BLaER1 (cell line): ENCODE data around the gene MYO1D.

Experiments
- H3K27ac ChIP-seq: shearing (Covaris generic); formaldehyde crosslinking; 2 replicates; pipeline ENCODE4 v1.8.1; 2022
- H3K27me3 ChIP-seq: shearing (Covaris generic); formaldehyde crosslinking; 2 replicates; pipeline ENCODE4 v1.8.1; 2022
- H3K36me3 ChIP-seq: shearing (Covaris generic); formaldehyde crosslinking; 2 replicates; pipeline ENCODE4 v1.8.1; 2022
- H3K4me1 ChIP-seq: shearing (Covaris generic); formaldehyde crosslinking; 2 replicates; pipeline ENCODE4 v1.8.1; 2022
- H3K4me2 ChIP-seq: shearing (Covaris generic); formaldehyde crosslinking; 2 replicates; pipeline ENCODE4 v1.8.1; 2022
- H3K4me3 ChIP-seq: shearing (Covaris generic); formaldehyde crosslinking; 2 replicates; pipeline ENCODE4 v1.8.1; 2022
- H3K9ac ChIP-seq: shearing (Covaris generic); formaldehyde crosslinking; 2 replicates; pipeline ENCODE4 v1.8.1; 2022
- H3K9me3 ChIP-seq: shearing (Covaris generic); formaldehyde crosslinking; 2 replicates; pipeline ENCODE4 v1.8.1; 2022
- H4K20me1 ChIP-seq: shearing (Covaris generic); formaldehyde crosslinking; 2 replicates; pipeline ENCODE4 v1.8.1; 2022
- Cebpa-rat ChIP-seq: shearing (Covaris generic); IDR thresholded peaks from 2 replicates; pipeline ENCODE4 v1.8.1; 2022

Gene MYO1D

DNA sequence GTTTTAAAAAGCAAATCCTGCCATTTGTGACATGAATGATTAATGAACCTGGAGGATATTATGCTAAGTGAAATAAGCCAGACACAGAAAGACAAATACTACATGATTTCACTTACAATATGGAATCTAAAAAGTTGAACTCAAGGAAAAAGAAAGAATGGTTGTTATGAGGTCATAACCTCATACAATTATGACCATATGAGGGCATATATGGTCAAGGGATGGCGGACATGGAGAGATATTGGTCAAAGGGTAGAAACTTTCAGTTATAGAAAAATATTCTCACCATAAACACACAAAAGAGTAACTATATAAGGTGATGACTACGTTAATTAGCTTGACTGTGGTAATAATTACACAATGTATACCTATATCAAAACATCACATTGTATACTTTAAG is 56.5 kb downstream of the MYO1D start:
- H3K4me2 ChIP-seq = no peak overlapping the region
- 0 out of 2 replicates have a peak, but pooled peaks cover 3% of the 10 kb centered on the region for H3K9me3 ChIP-seq
- H3K27ac ChIP-seq = no peak overlapping the region
- H3K36me3 ChIP-seq = no peaks in the 10 kb centered on the region
- H3K4me1 ChIP-seq = peaks cover 16% of the 10 kb centered on the region
- H3K9ac ChIP-seq = no peak overlapping the region
- no peak for TF ChIP-seq Cebpa-rat
- no peak overlapping the region for H3K4me3 ChIP-seq
- H4K20me1 ChIP-seq = no peaks in the 10 kb centered on the region
- H3K27me3 ChIP-seq = no peaks in the 10 kb centered on the region

DNA sequence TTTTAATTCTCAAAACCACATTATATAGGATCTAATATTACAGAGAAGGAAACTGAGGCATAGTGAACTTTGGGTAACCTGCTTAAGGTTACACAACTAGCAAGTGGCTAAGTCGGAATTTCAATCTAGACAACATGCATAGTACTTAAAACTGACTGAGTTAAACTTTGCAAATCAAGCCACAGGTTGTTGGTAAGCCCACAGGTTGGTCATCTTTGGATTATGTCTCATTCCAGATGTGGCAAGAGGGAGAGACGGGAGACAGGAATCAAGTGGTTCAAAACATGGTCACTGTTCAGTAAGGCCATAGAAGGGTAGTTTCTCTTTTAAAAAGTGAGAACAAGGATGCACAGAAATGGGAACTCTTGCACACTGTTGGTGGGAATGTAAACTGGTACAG is 57.1 kb downstream of the MYO1D start:
- no peak overlapping the region for H3K27ac ChIP-seq
- peaks cover 16% of the 10 kb centered on the region for H3K4me1 ChIP-seq
- no peaks in the 10 kb centered on the region for H3K36me3 ChIP-seq
- no peaks in the 10 kb centered on the region for H4K20me1 ChIP-seq
- H3K27me3 ChIP-seq = no peaks in the 10 kb centered on the region
- H3K4me3 ChIP-seq = no peak overlapping the region
- no peak overlapping the region for H3K9ac ChIP-seq
- peak overlapping the region; percentile 63; the same call in 1 of the 2 replicates for H3K4me2 ChIP-seq
- H3K9me3 ChIP-seq = 0 out of 2 replicates have a peak, but pooled peaks cover 3% of the 10 kb centered on the region
- TF ChIP-seq Cebpa-rat = no peak

DNA sequence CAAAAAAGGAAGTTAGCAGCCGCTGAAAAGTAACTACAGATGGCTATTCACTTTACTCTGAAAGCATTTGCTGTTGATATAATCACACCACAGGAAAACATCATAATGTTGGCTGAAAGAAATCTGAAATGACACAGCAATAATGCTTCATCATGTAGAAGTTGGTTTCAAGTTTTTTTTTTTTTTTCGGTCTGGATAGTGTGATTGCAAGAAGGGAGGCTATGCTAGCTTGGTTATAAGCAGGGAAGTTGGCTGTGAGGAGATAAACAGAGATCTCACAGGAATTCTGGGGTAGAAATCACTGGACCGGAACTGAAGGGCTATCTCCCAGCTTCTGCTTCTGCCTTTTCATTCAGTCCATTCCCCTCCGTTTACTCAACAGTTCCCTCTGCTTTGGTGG is 57.9 kb downstream of the MYO1D start:
- no peaks in the 10 kb centered on the region for H3K27me3 ChIP-seq
- peak overlapping the region; percentile 63 for H3K4me2 ChIP-seq
- no peak overlapping the region for H3K27ac ChIP-seq
- no peak overlapping the region for H3K4me3 ChIP-seq
- H3K9ac ChIP-seq = no peak overlapping the region
- TF ChIP-seq Cebpa-rat = no peak
- 0 out of 2 replicates have a peak, but pooled peaks cover 3% of the 10 kb centered on the region for H3K9me3 ChIP-seq
- no peaks in the 10 kb centered on the region for H3K36me3 ChIP-seq
- peaks cover 16% of the 10 kb centered on the region for H3K4me1 ChIP-seq
- no peaks in the 10 kb centered on the region for H4K20me1 ChIP-seq

GRCh38 chr17:32815460-32815859 is 61.5 kb downstream of the MYO1D start:
- Histone ChIP-seq H3K27me3 (no peaks in the 10 kb centered on the region), H3K9ac (no peak overlapping the region), H3K9me3 (no peaks in the 10 kb centered on the region)

DNA sequence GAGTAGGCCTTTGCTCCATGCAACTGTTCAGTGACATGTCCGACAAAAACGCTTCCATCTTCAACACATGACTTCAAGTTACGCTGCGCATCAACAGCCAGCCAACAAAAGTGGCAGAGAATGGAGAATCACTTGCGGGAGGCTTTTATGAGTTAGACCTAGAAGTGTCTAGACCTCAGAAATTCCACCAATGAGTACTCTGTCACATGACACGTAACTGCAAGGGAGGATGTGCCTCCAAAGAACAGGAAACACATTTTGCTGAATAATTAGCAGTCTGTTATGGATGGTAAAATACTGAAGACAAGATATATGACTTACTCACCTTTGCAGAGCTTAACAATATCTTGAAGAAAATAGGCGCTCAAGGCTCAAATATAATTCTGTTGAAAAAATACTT is 62.1 kb downstream of the MYO1D start:
- no peaks in the 10 kb centered on the region for H3K9me3 ChIP-seq
- TF ChIP-seq Cebpa-rat = no peak
- H3K27ac ChIP-seq = no peak overlapping the region
- no peak overlapping the region for H3K4me2 ChIP-seq
- no peaks in the 10 kb centered on the region for H3K27me3 ChIP-seq
- no peaks in the 10 kb centered on the region for H4K20me1 ChIP-seq
- no peak overlapping the region for H3K9ac ChIP-seq
- no peak overlapping the region for H3K4me3 ChIP-seq
- H3K4me1 ChIP-seq = peaks cover 15% of the 10 kb centered on the region
- H3K36me3 ChIP-seq = no peaks in the 10 kb centered on the region

More at GRCh38 chr17:32815460-32815859, 61.5 kb downstream of the MYO1D start:
- H3K4me2 ChIP-seq = no peak overlapping the region
- peaks cover 16% of the 10 kb centered on the region for H3K4me1 ChIP-seq
- H3K27ac ChIP-seq = no peak overlapping the region
- H3K36me3 ChIP-seq = no peaks in the 10 kb centered on the region
- no peak overlapping the region for H3K4me3 ChIP-seq
- no peaks in the 10 kb centered on the region for H4K20me1 ChIP-seq
- no peak for TF ChIP-seq Cebpa-rat

GRCh38 chr17:32813021-32813420 is 63.9 kb downstream of the MYO1D start:
- H3K27me3 ChIP-seq = no peaks in the 10 kb centered on the region
- H3K4me1 ChIP-seq = no peaks in the 10 kb centered on the region
- no peak for TF ChIP-seq Cebpa-rat
- no peaks in the 10 kb centered on the region for H4K20me1 ChIP-seq
- no peaks in the 10 kb centered on the region for H3K36me3 ChIP-seq
- H3K4me2 ChIP-seq = no peak overlapping the region
- H3K27ac ChIP-seq = no peak overlapping the region
- H3K9ac ChIP-seq = no peak overlapping the region
- H3K4me3 ChIP-seq = no peak overlapping the region
- H3K9me3 ChIP-seq = no peaks in the 10 kb centered on the region

GRCh38 chr17:32810690-32811089 is 66.2 kb downstream of the MYO1D start:
- H3K9me3 ChIP-seq = no peaks in the 10 kb centered on the region
- H4K20me1 ChIP-seq = no peaks in the 10 kb centered on the region
- no peak for TF ChIP-seq Cebpa-rat
- no peak overlapping the region for H3K9ac ChIP-seq
- H3K36me3 ChIP-seq = no peaks in the 10 kb centered on the region
- no peaks in the 10 kb centered on the region for H3K27me3 ChIP-seq
- H3K4me3 ChIP-seq = no peak overlapping the region
- no peaks in the 10 kb centered on the region for H3K4me1 ChIP-seq
- H3K27ac ChIP-seq = no peak overlapping the region
- no peak overlapping the region for H3K4me2 ChIP-seq

- H3K9me3 ChIP-seq = no peaks in the 10 kb centered on the region
- no peaks in the 10 kb centered on the region for H3K4me1 ChIP-seq
- no peaks in the 10 kb centered on the region for H3K36me3 ChIP-seq
- H3K4me2 ChIP-seq = no peak overlapping the region
- H4K20me1 ChIP-seq = no peaks in the 10 kb centered on the region
- no peak overlapping the region for H3K9ac ChIP-seq
- H3K4me3 ChIP-seq = no peak overlapping the region
- TF ChIP-seq Cebpa-rat = no peak
- H3K27me3 ChIP-seq = no peaks in the 10 kb centered on the region
- no peak overlapping the region for H3K27ac ChIP-seq
These were observed 69.3 kb downstream of the MYO1D start for GRCh38 chr17:32807577-32807976.

DNA sequence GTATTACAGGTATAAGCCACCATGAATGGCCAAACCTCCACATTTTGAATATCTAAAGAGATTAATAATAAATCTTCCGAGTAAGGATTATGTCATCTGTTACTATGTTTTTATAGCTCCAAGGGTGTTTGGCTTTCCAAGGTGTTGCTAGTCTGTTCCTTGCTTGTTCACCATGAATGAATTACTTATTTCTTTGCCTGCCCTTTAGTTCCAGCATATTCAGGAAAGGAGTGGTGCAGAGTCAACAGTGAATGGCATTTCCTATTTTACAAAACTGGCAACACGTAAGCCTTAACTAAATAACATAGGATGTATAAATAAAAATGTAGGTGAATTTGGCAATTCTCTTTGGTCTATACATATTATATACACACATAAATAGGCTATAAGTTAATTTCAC is 70.3 kb downstream of the MYO1D start:
- no peaks in the 10 kb centered on the region for H3K9me3 ChIP-seq
- H3K4me3 ChIP-seq = no peak overlapping the region
- H3K4me2 ChIP-seq = no peak overlapping the region
- H3K36me3 ChIP-seq = no peaks in the 10 kb centered on the region
- no peak for TF ChIP-seq Cebpa-rat
- H3K4me1 ChIP-seq = no peaks in the 10 kb centered on the region
- no peaks in the 10 kb centered on the region for H3K27me3 ChIP-seq
- H4K20me1 ChIP-seq = no peaks in the 10 kb centered on the region
- no peak overlapping the region for H3K9ac ChIP-seq
- H3K27ac ChIP-seq = no peak overlapping the region

GRCh38 chr17:32805029-32805976 is 71.6 kb downstream of the MYO1D start:
- TF ChIP-seq Cebpa-rat = no peak
- no peaks in the 10 kb centered on the region for H3K36me3 ChIP-seq
- no peaks in the 10 kb centered on the region for H4K20me1 ChIP-seq
- H3K4me1 ChIP-seq = no peaks in the 10 kb centered on the region
- no peaks in the 10 kb centered on the region for H3K9me3 ChIP-seq
- no peak overlapping the region for H3K4me2 ChIP-seq
- H3K4me3 ChIP-seq = no peak overlapping the region
- no peak overlapping the region for H3K27ac ChIP-seq
- H3K9ac ChIP-seq = no peak overlapping the region
- no peaks in the 10 kb centered on the region for H3K27me3 ChIP-seq
